ENCODE measurements around the gene NHLH2. TPM values are rescaled to one million over a fixed set of nuclear protein-coding genes. Genes with fewer than 3 reads are reported as not detected.

NHLH2 gene
- total and polyA plus RNA-seq, 10 of the 15 experiments (the other 5 are each of a cell fraction or from before 2014, with no cell fraction given) = 0.01 to 0.08 (median 0.05) TPM; not detected in 6

DNA sequence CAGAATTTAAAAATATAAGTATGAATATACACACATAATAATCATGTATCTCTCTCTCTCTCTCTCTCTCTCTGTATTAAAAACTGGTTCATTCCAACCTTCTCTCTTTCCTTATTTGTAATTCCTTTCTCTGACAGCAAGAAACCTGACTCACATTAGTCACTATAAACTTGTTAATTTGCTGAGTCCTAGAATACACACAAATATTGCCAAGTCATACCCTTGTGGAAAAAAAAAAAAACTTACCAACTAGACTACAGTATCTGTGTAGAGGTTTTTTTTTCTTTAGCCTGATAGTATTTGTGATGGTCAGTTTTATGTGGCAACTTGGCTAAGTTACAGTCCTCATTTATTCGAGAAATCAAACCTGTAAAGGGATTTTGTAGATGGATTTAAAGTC is 26.3 kb upstream of the NHLH2 start:
- no peak for FAIRE-seq
- ATAC-seq = no peak
- no peak overlapping the region for H3K4me2 ChIP-seq (ENCODE audit: control insufficient read depth, insufficient read depth)
- H3K36me3 ChIP-seq (ENCODE audit: control insufficient read depth in 2 of 2, insufficient read depth in 2 of 2, low read length in 1 of 2) = no peaks in the 10 kb centered on the region
- H2AFZ ChIP-seq (ENCODE audit: control insufficient read depth, low read depth, low read length) = no peak overlapping the region
- no peaks in the 10 kb centered on the region for H4K20me1 ChIP-seq (ENCODE audit: control insufficient read depth, insufficient read depth)
- POLR2A ChIA-PET = no interaction called here
- DNase-seq (ENCODE audit: low read depth, low spot score) = no peak
- intact Hi-C loops (cut with micrococcal nuclease; ENCODE audit: unreplicated experiment) = no loop called here
- RAD21 ChIA-PET (ENCODE audit: unreplicated experiment) = no interaction called here
- H3K4me3 ChIP-seq = no peak overlapping the region
- WGBS (ENCODE audit: insufficient coverage, insufficient replicate concordance, low lambda C conversion rate, missing lambda C conversion rate) = 0% methylated on average over 1 of the region's 1 CpG
- no peaks in the 10 kb centered on the region for H3K4me1 ChIP-seq (ENCODE audit: control insufficient read depth, insufficient read depth, low read length)
- peaks cover 1 to 3% of the 10 kb centered on the region in 2 experiments; a peak in 3 of 4 replicates for H3K27me3 ChIP-seq (replicated peaks in 1 of 2; ENCODE audit: control insufficient read depth in 2 of 2, insufficient read depth in 2 of 2, low read length in 1 of 2)
- no peak overlapping the region for H3K27ac ChIP-seq (ENCODE audit: control insufficient read depth, insufficient read depth)
- no peak overlapping the region for H3K9ac ChIP-seq (ENCODE audit: control insufficient read depth, insufficient read depth, low read length)
- no TSS peak for BruUV-seq (replicated peaks)
- in situ Hi-C loops (cut with MboI) = no loop called here
- TF ChIP-seq PAX8 (IDR thresholded peaks at IDR 0.05) (no peak), ZNF24 (IDR thresholded peaks at IDR 0.05) (no peak), NFIC (IDR thresholded peaks at IDR 0.05; ENCODE audit: low read depth, low read length) (no peak), EED (IDR thresholded peaks at IDR 0.05; ENCODE audit: low read depth) (no peak), CHD1 (IDR thresholded peaks at IDR 0.05; ENCODE audit: low read depth, low read length) (no peak), IKZF1 (conservative IDR thresholded peaks at IDR 0.05) (no peak), CBX5 (IDR thresholded peaks at IDR 0.05; ENCODE audit: low read depth) (no peak), SP1 (IDR thresholded peaks at IDR 0.05; ENCODE audit: low read depth, low read length) (no peak), BACH1 (IDR thresholded peaks at IDR 0.05; ENCODE audit: borderline replicate concordance) (no peak), NR2C2 (IDR thresholded peaks at IDR 0.05; ENCODE audit: borderline replicate concordance, control insufficient read depth, insufficient read length, low read depth) (no peak), EP300 (IDR thresholded peaks at IDR 0.05; ENCODE audit: borderline replicate concordance in 1 of 2, control insufficient read depth in 1 of 2, low read depth in 2 of 2, low read length in 2 of 2) (no peak), TBL1XR1 (IDR thresholded peaks at IDR 0.05; ENCODE audit: low read depth, low read length) (no peak)
- TF ChIP-seq, protein P1, sequence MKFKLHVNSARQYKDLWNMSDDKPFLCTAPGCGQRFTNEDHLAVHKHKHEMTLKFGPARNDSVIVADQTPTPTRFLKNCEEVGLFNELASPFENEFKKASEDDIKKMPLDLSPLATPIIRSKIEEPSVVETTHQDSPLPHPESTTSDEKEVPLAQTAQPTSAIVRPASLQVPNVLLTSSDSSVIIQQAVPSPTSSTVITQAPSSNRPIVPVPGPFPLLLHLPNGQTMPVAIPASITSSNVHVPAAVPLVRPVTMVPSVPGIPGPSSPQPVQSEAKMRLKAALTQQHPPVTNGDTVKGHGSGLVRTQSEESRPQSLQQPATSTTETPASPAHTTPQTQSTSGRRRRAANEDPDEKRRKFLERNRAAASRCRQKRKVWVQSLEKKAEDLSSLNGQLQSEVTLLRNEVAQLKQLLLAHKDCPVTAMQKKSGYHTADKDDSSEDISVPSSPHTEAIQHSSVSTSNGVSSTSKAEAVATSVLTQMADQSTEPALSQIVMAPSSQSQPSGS (IDR thresholded peaks at IDR 0.05; ENCODE audit: low read length) = no peak
- TF ChIP-seq, protein P2, sequence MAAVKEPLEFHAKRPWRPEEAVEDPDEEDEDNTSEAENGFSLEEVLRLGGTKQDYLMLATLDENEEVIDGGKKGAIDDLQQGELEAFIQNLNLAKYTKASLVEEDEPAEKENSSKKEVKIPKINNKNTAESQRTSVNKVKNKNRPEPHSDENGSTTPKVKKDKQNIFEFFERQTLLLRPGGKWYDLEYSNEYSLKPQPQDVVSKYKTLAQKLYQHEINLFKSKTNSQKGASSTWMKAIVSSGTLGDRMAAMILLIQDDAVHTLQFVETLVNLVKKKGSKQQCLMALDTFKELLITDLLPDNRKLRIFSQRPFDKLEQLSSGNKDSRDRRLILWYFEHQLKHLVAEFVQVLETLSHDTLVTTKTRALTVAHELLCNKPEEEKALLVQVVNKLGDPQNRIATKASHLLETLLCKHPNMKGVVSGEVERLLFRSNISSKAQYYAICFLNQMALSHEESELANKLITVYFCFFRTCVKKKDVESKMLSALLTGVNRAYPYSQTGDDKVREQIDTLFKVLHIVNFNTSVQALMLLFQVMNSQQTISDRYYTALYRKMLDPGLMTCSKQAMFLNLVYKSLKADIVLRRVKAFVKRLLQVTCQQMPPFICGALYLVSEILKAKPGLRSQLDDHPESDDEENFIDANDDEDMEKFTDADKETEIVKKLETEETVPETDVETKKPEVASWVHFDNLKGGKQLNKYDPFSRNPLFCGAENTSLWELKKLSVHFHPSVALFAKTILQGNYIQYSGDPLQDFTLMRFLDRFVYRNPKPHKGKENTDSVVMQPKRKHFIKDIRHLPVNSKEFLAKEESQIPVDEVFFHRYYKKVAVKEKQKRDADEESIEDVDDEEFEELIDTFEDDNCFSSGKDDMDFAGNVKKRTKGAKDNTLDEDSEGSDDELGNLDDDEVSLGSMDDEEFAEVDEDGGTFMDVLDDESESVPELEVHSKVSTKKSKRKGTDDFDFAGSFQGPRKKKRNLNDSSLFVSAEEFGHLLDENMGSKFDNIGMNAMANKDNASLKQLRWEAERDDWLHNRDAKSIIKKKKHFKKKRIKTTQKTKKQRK (IDR thresholded peaks at IDR 0.05; ENCODE audit: low read depth, low read length) = no peak
- TF ChIP-seq, protein P3, sequence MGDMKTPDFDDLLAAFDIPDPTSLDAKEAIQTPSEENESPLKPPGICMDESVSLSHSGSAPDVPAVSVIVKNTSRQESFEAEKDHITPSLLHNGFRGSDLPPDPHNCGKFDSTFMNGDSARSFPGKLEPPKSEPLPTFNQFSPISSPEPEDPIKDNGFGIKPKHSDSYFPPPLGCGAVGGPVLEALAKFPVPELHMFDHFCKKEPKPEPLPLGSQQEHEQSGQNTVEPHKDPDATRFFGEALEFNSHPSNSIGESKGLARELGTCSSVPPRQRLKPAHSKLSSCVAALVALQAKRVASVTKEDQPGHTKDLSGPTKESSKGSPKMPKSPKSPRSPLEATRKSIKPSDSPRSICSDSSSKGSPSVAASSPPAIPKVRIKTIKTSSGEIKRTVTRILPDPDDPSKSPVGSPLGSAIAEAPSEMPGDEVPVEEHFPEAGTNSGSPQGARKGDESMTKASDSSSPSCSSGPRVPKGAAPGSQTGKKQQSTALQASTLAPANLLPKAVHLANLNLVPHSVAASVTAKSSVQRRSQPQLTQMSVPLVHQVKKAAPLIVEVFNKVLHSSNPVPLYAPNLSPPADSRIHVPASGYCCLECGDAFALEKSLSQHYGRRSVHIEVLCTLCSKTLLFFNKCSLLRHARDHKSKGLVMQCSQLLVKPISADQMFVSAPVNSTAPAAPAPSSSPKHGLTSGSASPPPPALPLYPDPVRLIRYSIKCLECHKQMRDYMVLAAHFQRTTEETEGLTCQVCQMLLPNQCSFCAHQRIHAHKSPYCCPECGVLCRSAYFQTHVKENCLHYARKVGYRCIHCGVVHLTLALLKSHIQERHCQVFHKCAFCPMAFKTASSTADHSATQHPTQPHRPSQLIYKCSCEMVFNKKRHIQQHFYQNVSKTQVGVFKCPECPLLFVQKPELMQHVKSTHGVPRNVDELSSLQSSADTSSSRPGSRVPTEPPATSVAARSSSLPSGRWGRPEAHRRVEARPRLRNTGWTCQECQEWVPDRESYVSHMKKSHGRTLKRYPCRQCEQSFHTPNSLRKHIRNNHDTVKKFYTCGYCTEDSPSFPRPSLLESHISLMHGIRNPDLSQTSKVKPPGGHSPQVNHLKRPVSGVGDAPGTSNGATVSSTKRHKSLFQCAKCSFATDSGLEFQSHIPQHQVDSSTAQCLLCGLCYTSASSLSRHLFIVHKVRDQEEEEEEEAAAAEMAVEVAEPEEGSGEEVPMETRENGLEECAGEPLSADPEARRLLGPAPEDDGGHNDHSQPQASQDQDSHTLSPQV (IDR thresholded peaks at IDR 0.05) = no peak
- SMC1A ChIA-PET (ENCODE audit: uncharacterized antibody, unreplicated experiment) = no interaction called here
- H3K9me3 ChIP-seq (replicated peaks; ENCODE audit: control insufficient read depth, insufficient read depth, low read length) = no peaks in the 10 kb centered on the region
- H3K79me2 ChIP-seq (ENCODE audit: control insufficient read depth, insufficient read depth, low read length) = no peaks in the 10 kb centered on the region
- CTCF ChIA-PET = no interaction called here

All from GM12878 (cell line).